Subcutaneous adipose tissue (tissue), 4 donors: ENCODE measurements around the gene STAT4. TPM values are rescaled to one million over a fixed set of nuclear protein-coding genes. Genes with fewer than 3 reads are reported as not detected.

Experiments
- CTCF ChIP-seq: fragments of 450-650 bp; IDR thresholded peaks from one replicate; pipeline ENCODE4 v1.5.1; 2016; ENCODE audit warnings: low read depth, mild to moderate bottlenecking, control low read depth, antibody characterized with exemption, moderate library complexity
- total RNA-seq, 4 donors: library from RNA; depleted of rRNA; stranded (reverse); fragments of >200 nt; gene quantifications; one replicate each; pipeline ENCODE4 v1.1.0, GENCODE V29; 2016

The STAT4 gene
- total RNA-seq, 4 donors from 2014 or later, result 4.4 to 14.7 (median 6.7) TPM

GRCh38 chr2:190990132-190990531 lies 160.7 kb downstream of the STAT4 start:
- no peak for TF ChIP-seq CTCF

GRCh38 chr2:190988910-190989309 lies 161.9 kb downstream of the STAT4 start:
- no peak for TF ChIP-seq CTCF

- TF ChIP-seq CTCF, result no peak
These were observed 162.9 kb downstream of the STAT4 start for GRCh38 chr2:190987938-190988337.

- TF ChIP-seq CTCF, result no peak
These were observed 163.7 kb downstream of the STAT4 start for GRCh38 chr2:190987116-190987515.

- no peak for TF ChIP-seq CTCF
These were observed 164.4 kb downstream of the STAT4 start for GRCh38 chr2:190986221-190986953.

- TF ChIP-seq CTCF, result no peak
These were observed 166.2 kb downstream of the STAT4 start for GRCh38 chr2:190984595-190984994.

- no peak for TF ChIP-seq CTCF
These were observed 168.3 kb downstream of the STAT4 start for GRCh38 chr2:190982262-190983034.
